SIG-M5 treated with dmso at 0.1 percent for 504 hours (cell line): ENCODE data around the gene PHF23.

Source experiments
- DNase-seq: peaks from one replicate; lab custom pipeline; 2025; ENCODE audit not compliant: unreplicated experiment; lab: John Stamatoyannopoulos, UW

PHF23 gene

GRCh38 chr17:7239091-7240027 is at the start of gene PHF23:
Gene PHF23, minus strand, starts transcription at chr17:7239457. Its CDS starts 178 bp downstream, at chr17:7239279.
- peak; percentile 99 for DNase-seq

DNA sequence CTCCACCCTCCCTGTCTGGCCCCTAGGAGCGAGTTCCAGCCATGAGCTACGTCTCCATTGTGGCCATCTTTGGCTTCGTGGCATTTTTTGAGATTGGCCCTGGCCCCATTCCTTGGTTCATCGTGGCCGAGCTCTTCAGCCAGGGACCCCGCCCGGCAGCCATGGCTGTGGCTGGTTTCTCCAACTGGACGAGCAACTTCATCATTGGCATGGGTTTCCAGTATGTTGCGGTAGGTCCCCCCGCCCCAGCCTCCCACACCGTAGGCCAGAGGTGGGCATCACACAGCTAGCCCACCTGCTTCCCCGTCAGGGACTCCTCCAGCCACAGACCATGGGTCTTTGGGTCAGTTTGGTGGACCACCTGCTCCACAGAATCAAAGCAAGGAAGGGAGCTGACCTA is 46.4 kb upstream of the PHF23 start:
- DNase-seq = no peak

DNA sequence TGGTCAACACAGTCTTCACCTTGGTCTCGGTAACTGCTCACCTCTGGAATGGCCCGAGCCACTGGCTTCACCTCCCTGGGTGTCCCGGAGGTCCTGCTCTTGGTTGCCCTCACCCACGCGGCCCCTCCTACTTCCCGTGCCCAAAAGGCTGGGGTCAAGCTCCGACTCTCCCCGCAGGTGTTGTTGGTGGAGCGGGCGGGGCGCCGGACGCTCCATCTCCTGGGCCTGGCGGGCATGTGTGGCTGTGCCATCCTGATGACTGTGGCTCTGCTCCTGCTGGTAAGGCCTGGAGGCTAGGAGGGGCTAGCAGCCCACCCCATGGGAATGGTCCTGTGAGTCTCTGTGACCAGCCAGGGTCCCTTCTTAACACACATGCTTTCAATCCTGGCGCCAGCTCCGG is 45.7 kb upstream of the PHF23 start:
- no peak for DNase-seq

- no peak for DNase-seq
Measured at GRCh38 chr17:7283471-7284216, 44.4 kb upstream of the PHF23 start.

DNA sequence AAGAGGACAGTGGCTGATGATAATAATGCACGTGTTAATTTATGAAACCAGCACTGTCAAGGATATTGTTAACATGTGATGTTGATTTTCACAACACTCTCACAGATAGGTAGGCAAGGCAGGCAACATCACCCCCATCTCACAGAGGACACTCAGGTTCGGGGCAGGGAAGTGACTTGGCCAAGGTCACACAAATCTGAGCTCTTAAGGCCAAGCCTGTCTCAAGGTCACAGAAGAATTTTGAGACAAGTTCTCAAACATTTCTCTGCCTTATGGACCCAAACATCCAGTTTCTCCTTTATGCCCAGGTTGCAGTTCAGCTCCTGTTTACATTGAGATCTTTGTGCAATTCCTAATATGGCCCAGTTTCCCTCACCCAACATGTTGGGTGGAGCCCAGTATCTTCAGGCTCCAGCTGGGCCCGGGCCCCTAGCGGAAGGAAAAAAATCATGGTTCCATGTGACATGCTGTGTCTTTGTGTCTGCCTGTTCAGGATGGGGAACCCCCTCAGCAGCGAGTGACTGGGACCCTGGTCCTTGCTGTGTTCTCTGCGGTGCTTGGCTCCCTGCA is 43.6 kb upstream of the PHF23 start:
- DNase-seq = peak; percentile 42

DNA sequence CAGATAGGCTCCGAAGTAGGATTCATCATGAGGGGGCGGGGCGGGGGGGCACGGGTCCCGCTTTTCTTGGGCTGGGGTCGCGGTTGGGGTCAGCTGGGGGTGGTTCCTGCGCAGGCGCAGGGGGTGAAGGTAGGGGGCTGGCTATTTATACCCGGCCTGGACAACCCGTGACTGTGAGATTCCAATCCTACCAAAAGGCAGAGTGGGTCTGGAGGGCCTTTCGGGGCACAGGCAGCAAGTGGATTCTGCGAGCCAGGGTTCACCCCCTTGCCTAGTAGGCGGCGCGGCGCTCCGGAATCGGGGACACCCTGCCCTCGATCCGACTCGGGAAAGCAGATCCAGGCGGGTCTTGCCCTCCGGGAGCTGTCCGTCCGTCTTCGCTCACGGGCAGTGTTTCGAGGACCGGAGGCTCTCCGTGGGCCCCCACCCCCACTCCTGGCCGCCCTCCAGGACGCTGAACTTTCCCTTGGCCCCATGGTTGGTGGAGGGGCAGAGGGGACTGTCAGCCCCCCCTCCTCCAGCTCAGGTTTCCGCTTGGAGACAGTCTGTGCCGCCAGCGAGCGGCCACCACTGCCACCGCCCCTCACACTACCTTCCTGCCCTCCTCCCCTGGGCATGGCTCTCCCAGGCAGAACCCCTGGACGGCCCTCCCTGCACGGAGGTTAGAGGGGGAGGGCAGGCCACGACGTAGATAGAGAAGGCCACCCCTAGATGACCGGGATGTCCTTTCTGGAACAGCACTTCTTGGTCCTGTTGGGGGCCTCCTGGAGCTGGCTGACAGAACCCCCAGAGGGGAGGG is 42.9 kb upstream of the PHF23 start:
- DNase-seq = no peak

DNA sequence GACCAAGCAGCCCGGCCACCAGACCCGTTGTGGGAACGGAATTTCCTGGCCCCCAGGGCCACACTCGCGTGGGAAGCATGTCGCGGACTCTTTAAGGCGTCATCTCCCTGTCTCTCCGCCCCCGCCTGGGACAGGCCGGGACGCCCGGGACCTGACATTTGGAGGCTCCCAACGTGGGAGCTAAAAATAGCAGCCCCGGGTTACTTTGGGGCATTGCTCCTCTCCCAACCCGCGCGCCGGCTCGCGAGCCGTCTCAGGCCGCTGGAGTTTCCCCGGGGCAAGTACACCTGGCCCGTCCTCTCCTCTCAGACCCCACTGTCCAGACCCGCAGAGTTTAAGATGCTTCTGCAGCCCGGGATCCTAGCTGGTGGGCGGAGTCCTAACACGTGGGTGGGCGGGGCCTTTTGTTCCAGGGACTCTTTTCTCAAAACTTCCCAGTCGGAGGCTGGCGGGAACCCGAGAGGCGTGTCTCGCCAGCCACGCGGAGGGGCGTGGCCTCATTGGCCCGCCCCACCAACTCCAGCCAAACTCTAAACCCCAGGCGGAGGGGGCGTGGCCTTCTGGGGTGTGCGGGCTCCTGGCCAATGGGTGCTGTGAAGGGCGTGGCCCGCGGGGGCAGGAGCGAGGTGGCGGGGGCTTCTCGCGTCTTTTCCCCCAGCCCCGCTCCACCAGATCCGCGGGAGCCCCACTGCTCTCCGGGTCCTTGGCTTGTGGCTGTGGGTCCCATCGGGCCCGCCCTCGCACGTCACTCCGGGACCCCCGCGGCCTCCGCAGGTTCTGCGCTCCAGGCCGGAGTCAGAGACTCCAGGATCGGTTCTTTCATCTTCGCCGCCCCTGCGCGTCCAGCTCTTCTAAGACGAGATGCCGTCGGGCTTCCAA is 42.1 kb upstream of the PHF23 start, which contains the start of gene SLC2A4:
Gene SLC2A4 (plus strand): TSS at position 645 of the 879 bp plus-strand sequence. CDS start 217 bp downstream, at position 862.
- DNase-seq = peak; percentile 91

DNA sequence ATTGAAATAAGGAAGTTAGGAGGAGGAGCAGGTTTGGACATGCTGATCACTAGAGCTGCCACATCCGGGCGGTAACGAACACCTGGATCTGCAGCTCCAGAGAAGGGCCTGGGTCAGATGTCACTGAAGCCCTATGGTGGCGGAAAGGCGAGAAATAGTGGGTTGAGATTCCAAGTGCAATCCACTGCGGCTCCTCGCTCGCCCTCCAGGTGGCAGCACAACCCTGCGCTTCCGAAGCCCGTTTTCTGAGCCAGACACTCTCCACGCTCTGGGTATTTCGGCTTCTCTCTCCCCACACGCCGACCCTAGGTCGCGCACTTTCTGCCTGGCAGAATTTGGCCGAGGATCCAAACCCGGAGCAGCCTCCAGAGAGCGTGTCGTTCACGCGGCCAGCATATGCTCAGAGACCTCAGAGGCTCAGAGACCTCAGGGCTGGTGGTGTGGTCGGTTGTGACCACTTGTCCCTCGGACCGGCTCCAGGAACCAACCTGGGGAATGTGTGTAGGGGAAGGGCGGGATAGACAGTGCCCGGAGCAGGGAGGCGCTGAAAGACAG is 41.3 kb upstream of the PHF23 start:
- peak; percentile 92 for DNase-seq

DNA sequence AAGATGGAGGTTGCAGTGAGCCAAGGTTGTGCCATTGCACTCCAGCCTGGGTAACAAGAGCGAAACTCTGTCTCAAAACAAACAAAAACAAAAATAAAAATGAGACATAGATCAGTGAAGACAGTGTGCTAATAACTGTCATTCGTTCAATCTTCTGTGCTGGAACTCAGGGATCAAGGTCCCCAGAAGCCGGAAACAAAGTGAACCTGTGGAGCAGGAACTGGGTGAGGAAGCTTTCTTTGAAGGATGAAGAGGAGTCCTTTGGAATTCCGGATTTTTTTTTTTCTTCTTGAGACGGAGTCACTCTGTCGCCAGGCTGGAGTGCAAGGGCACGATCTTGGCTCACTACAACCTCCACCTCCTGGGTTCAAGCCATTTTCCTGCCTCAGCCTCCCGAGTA is 40.2 kb upstream of the PHF23 start:
- no peak for DNase-seq

DNA sequence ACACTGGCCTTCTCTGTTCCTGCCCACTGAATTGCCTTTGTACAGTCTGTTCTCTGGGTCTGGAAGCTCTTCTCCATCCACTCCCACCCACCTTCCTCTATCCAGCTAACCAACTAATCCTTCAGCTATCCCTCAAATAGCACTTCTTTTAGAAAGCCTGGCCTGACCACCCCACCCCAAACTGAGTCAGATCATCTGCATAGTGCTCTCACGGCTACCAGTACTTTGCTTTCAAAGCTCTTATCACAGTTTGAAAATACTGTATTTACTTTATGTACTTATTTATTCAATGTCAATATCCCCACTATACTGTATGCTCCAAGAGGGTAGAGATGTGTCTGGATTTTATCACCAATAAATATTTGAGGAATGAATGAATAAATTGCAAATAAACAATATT is 27.5 kb upstream of the PHF23 start:
- no peak for DNase-seq

GRCh38 chr17:7263801-7264078 is 24.5 kb upstream of the PHF23 start:
- DNase-seq = no peak

DNA sequence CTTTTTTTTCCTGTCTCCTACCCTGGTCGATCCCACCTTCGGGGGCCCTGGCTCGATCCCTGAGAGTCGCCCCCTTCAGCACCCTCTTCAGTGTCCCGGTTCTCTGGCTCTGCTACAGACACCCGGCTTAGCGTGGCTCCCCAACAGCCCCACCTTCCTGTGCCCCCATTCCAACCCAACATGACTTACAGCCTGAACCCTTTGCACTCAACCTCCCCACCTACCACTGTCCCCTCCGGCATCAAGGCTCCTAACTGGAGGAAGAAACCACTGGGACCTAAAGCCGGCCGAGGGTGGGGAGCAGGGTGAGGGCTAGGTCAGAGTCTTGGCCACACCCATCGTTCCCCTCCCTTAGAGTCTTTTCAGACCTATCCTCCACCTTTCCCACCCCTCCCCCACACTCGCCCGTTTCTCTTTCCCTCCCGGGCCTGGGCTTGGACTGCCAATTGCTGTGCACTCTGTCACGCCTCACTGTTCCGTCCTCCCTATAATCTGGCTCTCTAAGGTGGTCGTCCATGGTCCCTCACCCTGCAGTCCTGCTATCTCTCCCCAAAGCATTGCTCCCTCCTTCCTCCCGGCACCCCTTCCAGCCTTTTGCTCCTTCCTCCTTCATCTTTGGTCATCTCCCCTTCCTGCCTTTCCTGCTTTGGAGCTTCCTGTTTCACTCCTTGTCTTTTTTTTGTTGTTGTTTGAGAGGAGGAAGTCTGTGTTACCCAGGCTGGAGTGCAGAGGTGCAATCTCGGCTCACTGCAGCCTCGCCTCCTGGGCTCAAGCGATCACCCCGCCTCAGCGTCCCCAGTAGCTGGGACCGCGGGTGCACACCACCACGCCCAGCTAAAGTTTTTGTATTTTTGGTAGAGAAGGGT is 23.9 kb upstream of the PHF23 start:
- DNase-seq = peak; percentile 48

DNA sequence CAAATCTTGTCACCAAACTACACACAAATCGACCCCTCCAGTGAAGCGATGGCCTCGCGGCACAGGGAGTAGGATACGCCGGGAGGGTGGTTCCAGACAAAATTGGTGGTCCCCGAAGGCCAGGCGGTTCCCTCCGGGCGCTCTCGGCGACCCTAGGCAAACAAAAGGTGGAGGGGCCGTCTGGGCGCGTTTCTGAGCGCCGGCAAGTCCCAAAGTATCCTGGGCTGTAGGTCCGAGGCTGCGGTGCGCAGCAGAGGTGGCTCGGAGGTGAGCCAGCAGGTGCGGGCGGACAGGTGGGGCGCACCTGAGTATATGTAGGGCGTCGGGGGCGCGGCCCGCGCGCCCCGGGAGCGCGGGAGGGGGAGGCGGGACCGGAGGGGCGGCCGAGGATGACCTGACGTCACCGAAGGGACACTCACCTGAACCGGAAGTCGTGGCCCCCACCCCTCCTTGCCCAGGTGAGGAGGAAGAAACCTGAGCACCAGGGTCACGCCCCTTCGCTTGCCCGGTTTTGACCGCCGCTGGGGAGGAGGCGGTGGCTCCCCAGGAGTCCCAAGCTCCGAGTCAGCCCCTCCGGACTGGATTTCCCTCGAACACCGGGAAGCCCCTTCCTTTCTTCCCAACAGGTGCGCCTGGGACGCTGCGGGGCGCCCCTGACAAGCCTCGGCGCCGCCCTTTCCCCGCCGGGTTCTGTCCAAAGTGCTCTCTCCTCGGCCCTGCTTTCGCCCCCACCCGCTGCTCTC is 23.1 kb upstream of the PHF23 start, which contains the start of gene CLDN7:
Gene CLDN7 (minus strand): TSS at position 287 of the 743 bp plus-strand sequence. CDS start 435 bp downstream, outside the sequence.
- peak; percentile 44 for DNase-seq

- DNase-seq = no peak
Measured at GRCh38 chr17:7261379-7262191, 22.3 kb upstream of the PHF23 start.

DNA sequence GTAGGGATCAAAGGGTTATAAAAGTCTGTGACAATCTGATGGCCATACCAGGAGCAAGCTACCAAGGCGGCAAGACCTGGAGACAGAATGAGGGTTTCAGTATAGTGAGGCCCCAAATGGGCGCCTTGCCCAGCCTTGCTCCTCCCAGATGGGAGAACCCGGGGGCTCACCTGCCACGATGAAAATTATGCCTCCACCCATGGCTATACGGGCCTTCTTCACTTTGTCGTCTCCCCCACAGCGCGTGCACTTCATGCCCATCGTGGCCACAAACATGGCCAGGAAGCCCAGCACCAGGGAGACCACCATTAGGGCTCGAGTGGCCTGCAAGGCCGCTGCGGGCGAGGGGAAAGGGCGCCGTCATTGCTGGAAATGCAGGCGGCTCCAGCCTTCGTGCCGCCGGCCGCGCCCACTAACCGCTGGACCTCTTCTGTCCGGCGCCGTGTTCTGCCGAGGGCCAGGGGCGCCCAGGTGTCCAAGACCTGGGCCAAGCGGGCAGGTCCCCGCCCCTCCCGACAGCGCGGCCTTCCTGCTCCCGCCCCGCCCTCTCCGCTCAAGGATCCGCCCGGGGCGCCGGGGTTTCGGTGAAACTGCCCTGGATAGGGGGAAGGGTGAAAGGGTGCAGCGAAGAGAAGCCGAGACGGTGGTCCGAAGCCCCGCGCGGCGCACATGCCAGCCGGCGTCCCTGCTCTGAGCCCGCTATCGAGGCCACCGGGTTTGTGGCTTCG is 21.6 kb upstream of the PHF23 start:
- no peak for DNase-seq

- no peak for DNase-seq
Measured at GRCh38 chr17:7260151-7260550, 20.9 kb upstream of the PHF23 start.

- DNase-seq = no peak
Measured at GRCh38 chr17:7259555-7259889, 20.3 kb upstream of the PHF23 start.
